Gastrocnemius medialis (tissue), 4 donors: Measurements from ENCODE around the gene RAB39A.

ENCODE experiments used
- POLR2A ChIP-seq, 2 donors: fragments of 450-650 bp; IDR thresholded peaks; one replicate each; pipeline ENCODE4 v1.6.1; 2017; ENCODE audit warnings: antibody characterized with exemption in 2 of 2, mild to moderate bottlenecking in 2 of 2, moderate library complexity in 2 of 2
- TF ChIP-seq, protein P1 (sequence below), 5 experiments: fragments of 450-650 bp in 3 of 5; fragments of 200-600 bp in 2 of 5; sonication (generic) in 2 of 5; IDR thresholded peaks in 4 of 5; conservative IDR thresholded peaks in 1 of 5; 1 replicate in 4 of 5; 2 replicates in 1 of 5; pipeline ENCODE4 v1.5.1; 2016 to 2019; ENCODE audit warnings: antibody characterized with exemption in 5 of 5, mild to moderate bottlenecking in 3 of 5, moderate library complexity in 3 of 5

DNA sequence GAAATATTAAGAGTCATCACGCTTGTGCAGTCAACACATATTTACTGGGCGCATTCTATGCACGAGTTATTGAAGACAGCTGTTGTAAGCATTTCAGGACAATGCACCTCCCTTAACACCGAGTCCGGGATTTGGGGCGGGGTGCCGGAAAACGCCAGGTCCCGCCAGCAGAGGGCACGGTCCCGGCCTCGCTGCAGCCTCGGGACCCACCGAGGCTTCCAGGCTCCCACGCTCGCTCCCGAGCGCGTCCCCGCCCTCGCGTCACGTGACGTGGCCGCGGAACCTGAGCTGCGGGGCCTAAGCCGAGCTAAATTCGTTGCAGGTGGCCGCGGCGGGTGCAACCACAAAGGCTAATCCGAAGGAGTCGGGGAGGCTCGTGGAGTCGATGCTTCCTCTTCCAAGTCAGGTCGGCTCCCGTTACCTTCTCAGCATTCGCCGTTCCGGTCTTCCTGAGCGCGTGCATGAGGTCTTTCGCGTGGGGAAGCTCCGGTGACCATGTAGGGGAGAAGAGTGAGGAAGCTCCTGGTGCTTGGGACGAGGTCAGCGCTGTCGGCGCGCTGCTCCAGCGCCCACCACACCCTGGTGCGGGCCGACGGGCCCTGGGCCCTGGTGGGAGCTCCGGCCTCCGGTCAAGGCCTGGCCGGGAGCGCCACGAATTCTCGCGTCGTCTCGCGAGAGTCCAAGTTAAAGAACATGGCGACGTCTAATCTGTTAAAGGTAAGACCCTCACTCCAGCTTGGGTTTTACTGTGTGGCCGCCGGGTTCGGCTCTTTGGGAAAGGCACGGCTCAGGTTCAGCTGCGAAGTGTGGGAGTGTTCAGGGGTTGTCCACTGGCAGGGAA is 80.6 kb downstream of the RAB39A start, which contains the start of gene CUL5:
- TF ChIP-seq, protein P1, sequence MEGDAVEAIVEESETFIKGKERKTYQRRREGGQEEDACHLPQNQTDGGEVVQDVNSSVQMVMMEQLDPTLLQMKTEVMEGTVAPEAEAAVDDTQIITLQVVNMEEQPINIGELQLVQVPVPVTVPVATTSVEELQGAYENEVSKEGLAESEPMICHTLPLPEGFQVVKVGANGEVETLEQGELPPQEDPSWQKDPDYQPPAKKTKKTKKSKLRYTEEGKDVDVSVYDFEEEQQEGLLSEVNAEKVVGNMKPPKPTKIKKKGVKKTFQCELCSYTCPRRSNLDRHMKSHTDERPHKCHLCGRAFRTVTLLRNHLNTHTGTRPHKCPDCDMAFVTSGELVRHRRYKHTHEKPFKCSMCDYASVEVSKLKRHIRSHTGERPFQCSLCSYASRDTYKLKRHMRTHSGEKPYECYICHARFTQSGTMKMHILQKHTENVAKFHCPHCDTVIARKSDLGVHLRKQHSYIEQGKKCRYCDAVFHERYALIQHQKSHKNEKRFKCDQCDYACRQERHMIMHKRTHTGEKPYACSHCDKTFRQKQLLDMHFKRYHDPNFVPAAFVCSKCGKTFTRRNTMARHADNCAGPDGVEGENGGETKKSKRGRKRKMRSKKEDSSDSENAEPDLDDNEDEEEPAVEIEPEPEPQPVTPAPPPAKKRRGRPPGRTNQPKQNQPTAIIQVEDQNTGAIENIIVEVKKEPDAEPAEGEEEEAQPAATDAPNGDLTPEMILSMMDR (IDR thresholded peaks at IDR 0.05 in 4 of 5, conservative IDR thresholded peaks at IDR 0.05 in 1 of 5): peak; percentile 92 to 97 (median 94)
- peak; percentile 56 to 62 for TF ChIP-seq POLR2A (IDR thresholded peaks at IDR 0.05)
